Measurements from ENCODE around the gene COL26A1.

COL26A1 gene

GRCh38 chr7:101554584-101555268 is 192.1 kb downstream of the COL26A1 start:
- H3K14ac ChIP-seq (ENCODE audit: low read length) = no peak overlapping the region
- H3K23ac ChIP-seq (ENCODE audit: low read length) = no peak overlapping the region
- DNase-seq = no peak
- no peak overlapping the region for H4K91ac ChIP-seq (ENCODE audit: low read depth, low read length)
- H3K36me3 ChIP-seq (ENCODE audit: control insufficient read depth in 1 of 2, insufficient read depth in 2 of 2, low read length in 2 of 2) = peaks cover 24 to 25% of the 10 kb centered on the region in 2 experiments
- no CpG with 5 or more reads among the region's 6 CpGs for WGBS (ENCODE audit: extremely low coverage, insufficient coverage, insufficient read length)
- H3K4ac ChIP-seq (ENCODE audit: low read depth, low read length) = no peak overlapping the region
- H3K9me3 ChIP-seq (ENCODE audit: insufficient read depth, low read depth, low read length) = peaks cover 3% of the 10 kb centered on the region
- no peak overlapping the region for H3K4me2 ChIP-seq (ENCODE audit: low read length)
- H4K12ac ChIP-seq (ENCODE audit: low read depth, low read length) = no peak overlapping the region
- H4K8ac ChIP-seq (ENCODE audit: low read depth, low read length) = no peak overlapping the region
- no peaks in the 10 kb centered on the region for H3K27me3 ChIP-seq (ENCODE audit: insufficient read depth, low read length)
- H3K79me2 ChIP-seq (ENCODE audit: control insufficient read depth, insufficient read depth, low read length, poor library complexity) = no peaks in the 10 kb centered on the region
- H3K4me1 ChIP-seq (ENCODE audit: control insufficient read depth in 1 of 2, insufficient read depth in 2 of 2, low read length in 2 of 2) = peaks cover 3 to 5% of the 10 kb centered on the region in 2 experiments
- no peak overlapping the region for H3K4me3 ChIP-seq (ENCODE audit: low read depth, low read length)
- H3K79me1 ChIP-seq (ENCODE audit: low read length) = no peaks in the 10 kb centered on the region
- no peak overlapping the region for H2BK120ac ChIP-seq (ENCODE audit: insufficient read depth, low read length, poor library complexity)
- no peak overlapping the region for H2AK5ac ChIP-seq (ENCODE audit: low read length)
- no peak overlapping the region for H3K9ac ChIP-seq (ENCODE audit: low read length)
- no peak overlapping the region for H3K18ac ChIP-seq (ENCODE audit: low read length)
- H2AFZ ChIP-seq (ENCODE audit: insufficient read depth, low read length, poor library complexity) = no peak overlapping the region
- H2BK12ac ChIP-seq (ENCODE audit: low read length) = no peak overlapping the region
- H2BK5ac ChIP-seq (ENCODE audit: low read depth, low read length, poor library complexity) = no peak overlapping the region
- H3K27ac ChIP-seq (ENCODE audit: low read depth, low read length) = no peak overlapping the region

- no peaks in the 10 kb centered on the region for H3K79me1 ChIP-seq (ENCODE audit: low read length)
- no peaks in the 10 kb centered on the region for H3K79me2 ChIP-seq (ENCODE audit: control insufficient read depth, insufficient read depth, low read length, poor library complexity)
- DNase-seq = no peak
- H2AK5ac ChIP-seq (ENCODE audit: low read length) = no peak overlapping the region
- H3K4me3 ChIP-seq (ENCODE audit: low read depth, low read length) = no peak overlapping the region
- peaks cover 3 to 5% of the 10 kb centered on the region in 2 experiments for H3K4me1 ChIP-seq (ENCODE audit: control insufficient read depth in 1 of 2, insufficient read depth in 2 of 2, low read length in 2 of 2)
- no peak overlapping the region for H4K91ac ChIP-seq (ENCODE audit: low read depth, low read length)
- H3K23ac ChIP-seq (ENCODE audit: low read length) = no peak overlapping the region
- no peak overlapping the region for H2AFZ ChIP-seq (ENCODE audit: insufficient read depth, low read length, poor library complexity)
- no peak overlapping the region for H3K9ac ChIP-seq (ENCODE audit: low read length)
- H3K27me3 ChIP-seq (ENCODE audit: insufficient read depth, low read length) = no peaks in the 10 kb centered on the region
- no peak overlapping the region for H3K27ac ChIP-seq (ENCODE audit: low read depth, low read length)
- no peak overlapping the region for H2BK120ac ChIP-seq (ENCODE audit: insufficient read depth, low read length, poor library complexity)
- WGBS (ENCODE audit: extremely low coverage, insufficient coverage, insufficient read length) = no CpG with 5 or more reads among the region's 12 CpGs
- no peak overlapping the region for H3K4ac ChIP-seq (ENCODE audit: low read depth, low read length)
- H3K4me2 ChIP-seq (ENCODE audit: low read length) = no peak overlapping the region
- H3K18ac ChIP-seq (ENCODE audit: low read length) = no peak overlapping the region
- no peak overlapping the region for H2BK5ac ChIP-seq (ENCODE audit: low read depth, low read length, poor library complexity)
- H2BK12ac ChIP-seq (ENCODE audit: low read length) = no peak overlapping the region
- H3K9me3 ChIP-seq (ENCODE audit: insufficient read depth, low read depth, low read length) = peaks cover 3% of the 10 kb centered on the region
- H4K12ac ChIP-seq (ENCODE audit: low read depth, low read length) = no peak overlapping the region
- no peak overlapping the region for H3K14ac ChIP-seq (ENCODE audit: low read length)
- no peak overlapping the region for H4K8ac ChIP-seq (ENCODE audit: low read depth, low read length)
- H3K36me3 ChIP-seq (ENCODE audit: control insufficient read depth in 1 of 2, insufficient read depth in 2 of 2, low read length in 2 of 2) = peaks cover 21 to 23% of the 10 kb centered on the region in 2 experiments
These were observed 192.7 kb downstream of the COL26A1 start for GRCh38 chr7:101555269-101555920.

- H3K9ac ChIP-seq (ENCODE audit: low read length) = no peak overlapping the region
- H3K27me3 ChIP-seq (ENCODE audit: insufficient read depth, low read length) = no peaks in the 10 kb centered on the region
- no peaks in the 10 kb centered on the region for H3K79me1 ChIP-seq (ENCODE audit: low read length)
- no peak overlapping the region for H3K4ac ChIP-seq (ENCODE audit: low read depth, low read length)
- no peak overlapping the region for H2BK12ac ChIP-seq (ENCODE audit: low read length)
- no peak for DNase-seq
- H3K4me1 ChIP-seq (ENCODE audit: control insufficient read depth in 1 of 2, insufficient read depth in 2 of 2, low read length in 2 of 2) = no peaks in the 10 kb centered on the region
- no peak overlapping the region for H3K18ac ChIP-seq (ENCODE audit: low read length)
- peaks cover 3% of the 10 kb centered on the region for H3K9me3 ChIP-seq (ENCODE audit: insufficient read depth, low read depth, low read length)
- no peak overlapping the region for H4K12ac ChIP-seq (ENCODE audit: low read depth, low read length)
- H2BK5ac ChIP-seq (ENCODE audit: low read depth, low read length, poor library complexity) = no peak overlapping the region
- no peak overlapping the region for H3K23ac ChIP-seq (ENCODE audit: low read length)
- no peak overlapping the region for H4K8ac ChIP-seq (ENCODE audit: low read depth, low read length)
- H3K14ac ChIP-seq (ENCODE audit: low read length) = no peak overlapping the region
- no peak overlapping the region for H2AK5ac ChIP-seq (ENCODE audit: low read length)
- no peak overlapping the region for H3K27ac ChIP-seq (ENCODE audit: low read depth, low read length)
- no peak overlapping the region for H3K4me2 ChIP-seq (ENCODE audit: low read length)
- no peak overlapping the region for H2BK120ac ChIP-seq (ENCODE audit: insufficient read depth, low read length, poor library complexity)
- no CpG with 5 or more reads among the region's 3 CpGs for WGBS (ENCODE audit: extremely low coverage, insufficient coverage, insufficient read length)
- H3K79me2 ChIP-seq (ENCODE audit: control insufficient read depth, insufficient read depth, low read length, poor library complexity) = no peaks in the 10 kb centered on the region
- no peak overlapping the region for H2AFZ ChIP-seq (ENCODE audit: insufficient read depth, low read length, poor library complexity)
- no peak overlapping the region for H3K4me3 ChIP-seq (ENCODE audit: low read depth, low read length)
- H3K36me3 ChIP-seq (ENCODE audit: control insufficient read depth in 1 of 2, insufficient read depth in 2 of 2, low read length in 2 of 2) = peaks cover 16 to 23% of the 10 kb centered on the region in 2 experiments
- no peak overlapping the region for H4K91ac ChIP-seq (ENCODE audit: low read depth, low read length)
These were observed 193.2 kb downstream of the COL26A1 start for GRCh38 chr7:101555921-101556275.

GRCh38 chr7:101556453-101556968 is 193.8 kb downstream of the COL26A1 start:
- Histone ChIP-seq H3K27ac (ENCODE audit: low read depth, low read length) (no peak overlapping the region), H3K18ac (ENCODE audit: low read length) (no peak overlapping the region), H3K27me3 (ENCODE audit: insufficient read depth, low read length) (no peaks in the 10 kb centered on the region), H2AK5ac (ENCODE audit: low read length) (no peak overlapping the region), H3K4me1 (ENCODE audit: control insufficient read depth in 1 of 2, insufficient read depth in 2 of 2, low read length in 2 of 2) (no peaks in the 10 kb centered on the region), H2BK12ac (ENCODE audit: low read length) (no peak overlapping the region), H3K23ac (ENCODE audit: low read length) (no peak overlapping the region), H3K4ac (ENCODE audit: low read depth, low read length) (no peak overlapping the region), H2BK120ac (ENCODE audit: insufficient read depth, low read length, poor library complexity) (no peak overlapping the region), H3K9ac (ENCODE audit: low read length) (no peak overlapping the region), H2BK5ac (ENCODE audit: low read depth, low read length, poor library complexity) (no peak overlapping the region), H3K14ac (ENCODE audit: low read length) (no peak overlapping the region), H3K79me2 (ENCODE audit: control insufficient read depth, insufficient read depth, low read length, poor library complexity) (no peaks in the 10 kb centered on the region), H3K36me3 (ENCODE audit: control insufficient read depth in 1 of 2, insufficient read depth in 2 of 2, low read length in 2 of 2) (peaks cover 16 to 23% of the 10 kb centered on the region in 2 experiments), H2AFZ (ENCODE audit: insufficient read depth, low read length, poor library complexity) (no peak overlapping the region), H4K12ac (ENCODE audit: low read depth, low read length) (no peak overlapping the region), H3K9me3 (ENCODE audit: insufficient read depth, low read depth, low read length) (peaks cover 3% of the 10 kb centered on the region), H3K79me1 (ENCODE audit: low read length) (no peaks in the 10 kb centered on the region), H3K4me2 (ENCODE audit: low read length) (no peak overlapping the region), H4K91ac (ENCODE audit: low read depth, low read length) (no peak overlapping the region), H4K8ac (ENCODE audit: low read depth, low read length) (no peak overlapping the region), H3K4me3 (ENCODE audit: low read depth, low read length) (no peak overlapping the region)
- no CpG with 5 or more reads among the region's 1 CpG for WGBS (ENCODE audit: extremely low coverage, insufficient coverage, insufficient read length)
- no peak for DNase-seq
